H9 (cell line): ENCODE measurements around the gene ADAMTS8. TPM values are rescaled to one million over a fixed set of nuclear protein-coding genes. Genes with fewer than 3 reads are reported as not detected.

Experiments
- DNase-seq: peaks from one replicate; pipeline ENCODE4 v3.0.0-alpha.2; 2017
- H2AFZ ChIP-seq: one replicate; pipeline ENCODE4 v1.6.1; 2013; ENCODE audit warnings: mild to moderate bottlenecking, low read length, control low read depth, moderate library complexity
- H2AK5ac ChIP-seq: 2 replicates; pipeline ENCODE4 v1.6.1; 2013; ENCODE audit warnings: low read length, control low read depth, mixed read lengths; ENCODE audit not compliant: insufficient read length
- H2BK120ac ChIP-seq: one replicate; pipeline ENCODE4 v1.6.1; 2013; ENCODE audit warnings: low read depth, mild to moderate bottlenecking, low read length, control low read depth, inconsistent platforms; ENCODE audit not compliant: poor library complexity, severe bottlenecking
- H2BK12ac ChIP-seq: 2 replicates; pipeline ENCODE4 v1.6.1; 2013; ENCODE audit warnings: low read length, control low read depth, mixed read lengths, low read depth; ENCODE audit not compliant: insufficient read length
- H2BK15ac ChIP-seq: 2 replicates; pipeline ENCODE4 v1.6.1; 2013; ENCODE audit warnings: low read depth, low read length, control low read depth
- H2BK20ac ChIP-seq: one replicate; pipeline ENCODE4 v1.6.1; 2013; ENCODE audit warnings: low read depth, mild to moderate bottlenecking, low read length, control low read depth, inconsistent platforms; ENCODE audit not compliant: poor library complexity, severe bottlenecking
- H2BK5ac ChIP-seq: 2 replicates; pipeline ENCODE4 v1.6.1; 2013; ENCODE audit warnings: low read length, control low read depth, mixed read lengths; ENCODE audit not compliant: insufficient read length
- H3K14ac ChIP-seq: 2 replicates; pipeline ENCODE4 v1.6.1; 2013; ENCODE audit warnings: low read length, control low read depth; ENCODE audit not compliant: insufficient read depth
- H3K18ac ChIP-seq: 2 replicates; pipeline ENCODE4 v1.6.1; 2013; ENCODE audit warnings: low read depth, mild to moderate bottlenecking, mixed read lengths, low read length, control low read depth; ENCODE audit not compliant: insufficient read length
- H3K23ac ChIP-seq: 2 replicates; pipeline ENCODE4 v1.6.1; 2013; ENCODE audit warnings: low read length, control low read depth, mixed read lengths, low read depth; ENCODE audit not compliant: insufficient read length
- H3K23me2 ChIP-seq: 2 replicates; pipeline ENCODE4 v1.6.1; 2013; ENCODE audit warnings: low read depth, mild to moderate bottlenecking, mixed read lengths, low read length, control low read depth; ENCODE audit not compliant: insufficient read length, poor library complexity, severe bottlenecking
- H3K27ac ChIP-seq: 2 replicates; pipeline ENCODE4 v1.5.1; 2013; ENCODE audit warnings: low read length, control low read depth, mixed read lengths, low read depth; ENCODE audit not compliant: insufficient read length
- H3K27me3 ChIP-seq: 2 replicates; pipeline ENCODE4 v1.6.1; 2013; ENCODE audit warnings: low read length, control low read depth, inconsistent platforms; ENCODE audit not compliant: insufficient read depth
- H3K4ac ChIP-seq: 2 replicates; pipeline ENCODE4 v1.6.1; 2013; ENCODE audit warnings: low read depth, mild to moderate bottlenecking, control low read depth, inconsistent platforms, low read length, moderate library complexity
- H3K4me1 ChIP-seq: 2 replicates; pipeline ENCODE4 v1.6.1; 2013; ENCODE audit warnings: low read length, control low read depth, inconsistent platforms; ENCODE audit not compliant: insufficient read depth
- H3K4me2 ChIP-seq: 2 replicates; pipeline ENCODE4 v1.6.1; 2013; ENCODE audit warnings: low read length, control low read depth, mixed read lengths; ENCODE audit not compliant: insufficient read length, insufficient read depth
- H3K56ac ChIP-seq: 2 replicates; pipeline ENCODE4 v1.6.1; 2013; ENCODE audit warnings: low read depth, mild to moderate bottlenecking, mixed read lengths, low read length, control low read depth; ENCODE audit not compliant: insufficient read length
- H3K79me1 ChIP-seq: 2 replicates; pipeline ENCODE4 v1.6.1; 2013; ENCODE audit warnings: low read depth, mild to moderate bottlenecking, moderate library complexity, low read length, control low read depth, inconsistent platforms; ENCODE audit not compliant: insufficient read depth, poor library complexity, severe bottlenecking
- H3K79me2 ChIP-seq: 2 replicates; pipeline ENCODE4 v1.6.1; 2013; ENCODE audit warnings: low read length, control low read depth, inconsistent platforms; ENCODE audit not compliant: insufficient read depth
- H3K9ac ChIP-seq: 2 replicates; pipeline ENCODE4 v1.6.1; 2013; ENCODE audit warnings: low read length, control low read depth, mixed read lengths; ENCODE audit not compliant: insufficient read length; ENCODE audit errors: extremely low read depth
- H3K9me3 ChIP-seq: one replicate; pipeline ENCODE4 v1.6.1; 2013; ENCODE audit warnings: low read depth, low read length, inconsistent platforms; ENCODE audit not compliant: control insufficient read depth
- H3T11ph ChIP-seq: one replicate; pipeline ENCODE4 v1.6.1; 2013; ENCODE audit warnings: mild to moderate bottlenecking, low read length, control low read depth, inconsistent platforms
- H4K20me1 ChIP-seq: one replicate; pipeline ENCODE4 v1.6.1; 2013; ENCODE audit not compliant: control insufficient read depth, insufficient read length, insufficient read depth
- H4K5ac ChIP-seq: 2 replicates; pipeline ENCODE4 v1.6.1; 2013; ENCODE audit warnings: low read depth, mild to moderate bottlenecking, mixed read lengths, low read length, control low read depth; ENCODE audit not compliant: insufficient read length
- H4K8ac ChIP-seq: replicated peaks from 2 replicates; pipeline ENCODE4 v1.6.1; 2013; ENCODE audit warnings: low read length, control low read depth, mixed read lengths, low read depth; ENCODE audit not compliant: insufficient read length
- H4K91ac ChIP-seq: 2 replicates; pipeline ENCODE4 v1.6.1; 2013; ENCODE audit warnings: low read depth, mild to moderate bottlenecking, moderate library complexity, mixed read lengths, low read length, control low read depth; ENCODE audit not compliant: insufficient read length
- H3K27ac Mint-ChIP-seq, 3 experiments: 2 replicates in 2 of 3; 3 replicates in 1 of 3; pipeline ENCODE4 v1.8.0; 2020 to 2021; ENCODE audit warnings: mixed read lengths in 3 of 3, mild to moderate bottlenecking in 1 of 3, moderate library complexity in 1 of 3
- H3K27me3 Mint-ChIP-seq: 2 replicates; pipeline ENCODE4 v1.8.0; 2021; ENCODE audit warnings: low read depth, mild to moderate bottlenecking, moderate library complexity, mixed read lengths
- H3K36me3 Mint-ChIP-seq, 3 experiments: 2 replicates in 2 of 3; 3 replicates in 1 of 3; pipeline ENCODE4 v1.8.0; 2020 to 2021; ENCODE audit warnings: low read depth in 3 of 3, mixed read lengths in 3 of 3; ENCODE audit not compliant: insufficient read depth in 1 of 3
- H3K4me1 Mint-ChIP-seq, 2 experiments: 2 replicates each; pipeline ENCODE4 v1.8.0; 2020; ENCODE audit warnings: mixed read lengths in 2 of 2
- H3K4me3 Mint-ChIP-seq, 2 experiments: 2 replicates in 1 of 2; 3 replicates in 1 of 2; pipeline ENCODE4 v1.8.0; 2020 to 2021; ENCODE audit warnings: mild to moderate bottlenecking in 2 of 2, mixed read lengths in 2 of 2, moderate library complexity in 1 of 2
- H3K9me3 Mint-ChIP-seq, 2 experiments: 2 replicates in 1 of 2; 3 replicates in 1 of 2; pipeline ENCODE4 v1.8.0; 2020; ENCODE audit warnings: mild to moderate bottlenecking in 2 of 2, mixed read lengths in 2 of 2, moderate library complexity in 1 of 2
- CTCF ChIP-seq: fragments of 200-600 bp; sonication (generic); conservative IDR thresholded peaks from 3 replicates; pipeline ENCODE4 v1.8.0; 2021; ENCODE audit warnings: antibody characterized with exemption, mild to moderate bottlenecking
- WGBS: extraction: QIAGEN DNeasy Blood & Tissue Kit; methylation state at CpG from one replicate; pipeline ENCODE4 v1.1.7; 2013; ENCODE audit warnings: missing lambda C conversion rate, low lambda C conversion rate, mixed read lengths; ENCODE audit not compliant: insufficient read length; ENCODE audit errors: extremely low coverage; 5-methylcytosine and 5-hydroxymethylcytosine counted together
- total RNA-seq: library from RNA; stranded (reverse); gene quantifications from 2 replicates; pipeline ENCODE4 v1.2.1, GENCODE V29; 2021

Gene ADAMTS8
- total RNA-seq, 1 experiment from 2014 or later: 5.0 TPM

- no peak overlapping the region for H3K14ac ChIP-seq
- peak overlapping the region; percentile 22 for H4K5ac ChIP-seq
- Mint-ChIP-seq H3K4me3 (no peak overlapping the region), H3K36me3 (peaks cover 3 to 15% (median 4%) of the 10 kb centered on the region in 3 experiments; a peak in 3 of 7 replicates), H3K27me3 (peaks cover 26% of the 10 kb centered on the region), H3K27ac (peak overlapping the region; percentile 55 to 96 (median 58); a peak in 5 of 7 replicates), H3K4me1 (peaks cover 54 to 71% of the 10 kb centered on the region in 2 experiments), H3K9me3 (no peaks in the 10 kb centered on the region)
- H3K4me2 ChIP-seq: no peak overlapping the region
- no peak for TF ChIP-seq CTCF
- H3K4ac ChIP-seq: no peak overlapping the region; the same call in 1 of the 2 replicates
- no peaks in the 10 kb centered on the region for H4K20me1 ChIP-seq
- H3T11ph ChIP-seq: no peak overlapping the region
- H3K9ac ChIP-seq: no peak overlapping the region
- H2BK15ac ChIP-seq: no peak overlapping the region
- no peaks in the 10 kb centered on the region for H3K9me3 ChIP-seq
- peak overlapping the region; percentile 40 for H3K27ac ChIP-seq
- peaks cover 13% of the 10 kb centered on the region; the same call in 1 of the 2 replicates for H3K4me1 ChIP-seq
- H3K23me2 ChIP-seq: no peaks in the 10 kb centered on the region
- H2AFZ ChIP-seq: no peak overlapping the region
- H3K56ac ChIP-seq: no peak overlapping the region
- H3K79me1 ChIP-seq: no peaks in the 10 kb centered on the region
- no peak overlapping the region for H2BK120ac ChIP-seq
- H3K27me3 ChIP-seq: no peaks in the 10 kb centered on the region
- H3K79me2 ChIP-seq: no peaks in the 10 kb centered on the region
- no peak overlapping the region for H2BK20ac ChIP-seq
- peak overlapping the region; percentile 82 for H4K91ac ChIP-seq
- no peak overlapping the region for H3K23ac ChIP-seq
- no peak overlapping the region for H4K8ac ChIP-seq
- peak; percentile 52 for DNase-seq
- no peak overlapping the region for H2BK12ac ChIP-seq
- H2BK5ac ChIP-seq: no peak overlapping the region
- peak overlapping the region; percentile 33 for H3K18ac ChIP-seq
- WGBS: no CpG with 5 or more reads among the region's 5 CpGs
- no peak overlapping the region for H2AK5ac ChIP-seq
Measured at GRCh38 chr11:130404727-130405126, 23.7 kb downstream of the ADAMTS8 start.
